Activated CD4-positive, CD25-positive, alpha-beta regulatory T cell treated with anti-CD3 and anti-CD28 coated beads, Interleukin-2, amount 50 U/mL, for 72 hours (primary cell): ENCODE results near the gene AIFM2.
"Not testable (repeated sequence)": the region's sequence is repeated elsewhere in the genome, so short reads cannot be mapped to it uniquely, and the experiment has no call there.

Source experiments
- DNase-seq: peaks from one replicate; pipeline ENCODE4 v3.0.0; 2021

The AIFM2 gene

GRCh38 chr10:70132098-70133029 lies at the start of gene AIFM2:
Gene AIFM2, minus strand, starts transcription at chr10:70132825. Its CDS starts 8,741 bp downstream, at chr10:70124084.
- peak; percentile 61 for DNase-seq

DNA sequence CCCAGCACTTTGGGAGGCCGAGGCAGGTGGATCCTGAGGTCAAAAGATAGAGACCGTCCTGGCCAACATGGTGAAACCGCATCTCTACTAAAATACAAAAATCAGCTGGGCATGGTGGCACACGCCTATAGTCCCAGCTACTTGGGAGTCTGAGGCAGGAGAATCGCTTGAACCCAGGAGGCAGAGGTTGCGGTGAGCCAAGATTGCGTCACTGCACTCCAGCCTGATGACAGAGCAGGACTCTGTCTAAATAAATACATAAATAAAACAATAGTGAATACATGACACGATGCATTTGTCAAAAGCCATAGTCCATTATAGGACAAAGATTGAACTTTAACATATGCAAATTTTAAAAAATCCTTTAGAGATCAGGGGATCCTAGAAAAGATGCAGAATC lies 46.6 kb upstream of the AIFM2 start:
- DNase-seq, result not testable (repeated sequence)

DNA sequence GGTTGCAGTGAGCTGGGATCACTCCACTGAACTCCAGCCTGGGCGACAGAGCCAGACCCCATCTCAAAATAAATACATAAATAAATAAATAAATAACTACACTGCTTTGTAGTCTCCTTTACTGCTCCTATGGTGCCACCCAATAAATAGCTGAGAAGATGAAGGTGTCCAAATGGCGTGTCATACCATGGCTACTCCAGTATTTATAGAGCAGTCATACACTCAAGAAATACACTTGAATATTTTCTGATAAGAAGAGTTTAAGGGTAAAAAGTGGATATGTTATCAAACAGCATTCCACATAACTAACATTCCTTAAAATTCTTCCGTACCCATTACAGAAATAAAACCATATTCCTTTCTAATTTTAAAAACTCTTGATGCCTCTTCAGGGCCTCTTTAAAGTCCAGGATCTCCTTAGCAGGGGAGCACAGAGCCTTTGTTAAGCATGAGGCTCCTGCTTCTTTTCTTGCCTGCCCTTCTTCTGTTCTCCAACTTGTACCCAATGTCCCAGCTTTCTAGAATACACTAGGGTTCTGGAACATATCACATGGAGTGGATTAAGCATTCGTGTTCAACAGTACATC lies 45.6 kb upstream of the AIFM2 start:
- no peak for DNase-seq

- DNase-seq, result no peak
Measured at GRCh38 chr10:70176441-70176840, 43.8 kb upstream of the AIFM2 start.

GRCh38 chr10:70175516-70175915 lies 42.9 kb upstream of the AIFM2 start:
- DNase-seq, result no peak

DNA sequence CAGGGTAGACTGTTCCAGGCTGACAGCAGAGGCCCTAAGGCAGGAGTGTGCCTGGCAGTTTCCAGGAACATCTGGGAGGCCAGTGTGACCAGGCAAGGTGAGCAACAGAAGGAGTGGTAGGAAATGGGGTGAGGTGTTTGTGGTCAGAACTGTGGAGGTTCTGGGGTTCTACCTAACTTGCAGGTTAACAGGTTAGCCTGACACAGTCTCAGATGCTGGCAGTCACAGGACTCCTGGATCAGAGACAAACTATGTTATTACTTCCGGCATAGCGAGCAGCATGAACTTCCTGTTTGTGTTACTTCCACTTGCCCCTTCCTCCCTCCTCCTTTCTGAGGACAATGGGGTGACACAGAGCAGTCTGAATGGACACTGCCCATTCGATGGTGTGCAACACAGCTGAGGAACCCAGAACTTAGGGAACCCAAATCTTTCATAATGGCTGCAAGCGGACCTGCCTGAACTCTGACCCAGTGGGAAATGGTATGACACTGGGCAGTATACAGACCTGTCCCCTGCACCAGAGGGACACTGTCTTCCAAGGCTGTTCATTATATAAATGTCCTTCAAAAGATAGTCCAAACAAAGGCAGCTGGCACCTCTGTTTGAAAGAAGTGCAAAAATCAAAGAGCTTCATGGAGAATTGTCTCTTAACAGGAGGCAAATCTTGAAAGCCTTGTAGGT lies 41.6 kb upstream of the AIFM2 start:
- peak; percentile 38 for DNase-seq

- peak; percentile 31 for DNase-seq
Measured at GRCh38 chr10:70169649-70170364, 37.2 kb upstream of the AIFM2 start.

GRCh38 chr10:70169011-70169410 lies 36.4 kb upstream of the AIFM2 start:
- no peak for DNase-seq

GRCh38 chr10:70167246-70167645 lies 34.6 kb upstream of the AIFM2 start:
- no peak for DNase-seq

GRCh38 chr10:70166394-70166793 lies 33.8 kb upstream of the AIFM2 start:
- no peak for DNase-seq

- DNase-seq, result no peak
Measured at GRCh38 chr10:70164163-70164562, 31.5 kb upstream of the AIFM2 start.

- no peak for DNase-seq
Measured at GRCh38 chr10:70163448-70163847, 30.8 kb upstream of the AIFM2 start.

DNA sequence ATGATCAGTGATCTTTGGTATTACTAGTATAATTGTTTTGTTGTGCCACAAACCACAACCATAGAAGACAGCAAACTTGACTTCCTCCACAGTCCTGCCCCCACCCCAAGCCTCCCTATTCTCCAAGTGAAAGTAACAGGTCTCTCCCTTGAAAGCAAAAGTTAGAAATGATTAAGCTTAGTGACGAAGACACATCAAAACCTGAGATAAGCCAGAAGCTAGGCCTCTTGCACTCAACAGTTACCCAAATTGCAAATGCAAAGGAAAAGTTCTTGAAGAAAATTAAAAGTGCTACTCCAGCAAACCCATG lies 30.2 kb upstream of the AIFM2 start:
- DNase-seq, result no peak

DNA sequence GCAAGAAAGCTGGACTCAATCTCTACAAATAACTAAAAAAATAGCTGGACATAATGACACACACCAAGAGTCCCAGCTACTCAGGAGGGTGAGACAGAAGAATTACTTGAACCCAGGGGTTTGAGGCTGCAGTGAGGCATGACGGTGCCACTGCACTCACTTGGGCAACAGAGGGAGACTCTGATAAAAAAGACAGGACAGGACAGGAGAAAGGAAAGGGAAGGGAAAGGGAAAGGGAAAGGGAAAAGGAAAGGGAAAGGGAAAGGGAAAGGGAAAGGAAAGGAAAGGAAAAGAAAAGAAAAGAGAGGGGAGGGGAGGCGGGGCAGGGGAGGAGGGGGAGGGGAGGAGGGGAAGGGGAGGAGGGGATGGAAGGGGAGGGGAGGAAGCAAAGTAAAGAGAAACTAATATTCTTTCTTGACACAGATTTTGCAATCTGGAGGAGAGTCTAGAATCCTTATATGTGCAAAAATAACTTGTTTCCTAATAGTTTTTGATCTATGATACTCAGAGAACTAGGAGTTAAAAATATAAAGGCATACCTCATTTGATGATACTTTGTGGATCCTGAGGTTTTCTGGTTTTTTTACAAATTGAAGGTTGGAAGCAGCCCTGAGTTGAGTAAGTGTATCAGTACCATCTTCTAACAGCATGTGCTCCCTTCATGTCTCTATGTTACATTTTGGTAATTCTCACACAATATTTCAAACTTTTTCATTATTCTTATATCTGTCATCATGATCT lies 29.7 kb upstream of the AIFM2 start:
- DNase-seq, result no peak

DNA sequence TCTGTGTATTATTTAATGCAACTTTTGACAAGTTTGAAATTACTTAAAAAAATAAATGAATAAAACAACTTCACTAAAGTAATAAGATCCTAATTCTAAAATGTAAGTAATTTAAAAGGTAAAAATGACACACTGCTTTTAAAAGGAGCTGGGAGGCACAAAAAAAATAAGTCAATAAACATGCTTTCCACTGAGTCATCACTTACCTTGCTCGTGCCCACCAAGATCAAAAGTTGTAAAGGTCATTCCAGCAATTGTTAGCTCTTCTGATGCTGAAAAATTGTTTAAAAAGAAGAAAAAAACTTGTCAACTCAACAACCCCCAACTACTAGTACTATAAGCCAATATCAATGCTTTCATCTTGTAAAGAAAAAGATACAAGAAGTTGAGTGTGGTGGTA lies 28.2 kb upstream of the AIFM2 start:
- no peak for DNase-seq

DNA sequence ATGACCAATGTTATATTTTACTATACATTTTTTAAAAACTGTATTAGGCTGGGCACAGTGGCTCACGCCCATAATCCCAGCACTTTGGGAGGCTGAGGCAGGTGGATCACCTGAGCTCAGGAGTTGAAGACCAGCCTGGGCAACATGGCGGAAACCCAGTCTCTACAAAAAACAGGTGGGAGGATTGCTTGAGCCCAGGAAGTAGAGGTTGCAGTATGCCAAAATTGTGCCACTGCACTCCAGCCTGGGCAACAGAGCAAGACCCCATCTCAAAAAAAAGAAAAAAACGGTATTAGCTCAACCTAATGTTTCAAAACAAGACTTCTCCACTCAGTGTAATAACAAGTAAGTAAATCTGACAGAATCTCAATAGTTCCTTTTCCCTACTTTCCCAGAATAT lies 26.7 kb upstream of the AIFM2 start:
- not testable (repeated sequence) for DNase-seq

DNA sequence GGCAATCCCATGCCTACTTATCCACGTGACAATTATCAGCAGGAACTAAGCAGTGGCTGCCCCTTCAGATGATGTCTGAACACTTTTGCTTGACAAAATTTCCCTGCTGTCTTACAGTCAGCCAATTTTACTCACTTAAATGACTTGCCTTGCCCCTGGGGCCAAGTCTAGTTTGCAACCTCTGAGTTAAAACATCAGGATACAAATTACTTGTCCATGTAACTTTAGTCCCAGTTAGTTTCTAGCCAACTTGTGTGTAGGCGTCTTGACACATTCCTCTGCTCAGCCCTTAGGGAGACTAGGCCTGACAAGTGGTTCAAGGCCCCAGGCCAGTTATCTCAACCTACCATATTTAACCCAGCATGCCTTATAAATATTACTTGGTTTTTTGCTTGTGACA lies 25.5 kb upstream of the AIFM2 start:
- no peak for DNase-seq

DNA sequence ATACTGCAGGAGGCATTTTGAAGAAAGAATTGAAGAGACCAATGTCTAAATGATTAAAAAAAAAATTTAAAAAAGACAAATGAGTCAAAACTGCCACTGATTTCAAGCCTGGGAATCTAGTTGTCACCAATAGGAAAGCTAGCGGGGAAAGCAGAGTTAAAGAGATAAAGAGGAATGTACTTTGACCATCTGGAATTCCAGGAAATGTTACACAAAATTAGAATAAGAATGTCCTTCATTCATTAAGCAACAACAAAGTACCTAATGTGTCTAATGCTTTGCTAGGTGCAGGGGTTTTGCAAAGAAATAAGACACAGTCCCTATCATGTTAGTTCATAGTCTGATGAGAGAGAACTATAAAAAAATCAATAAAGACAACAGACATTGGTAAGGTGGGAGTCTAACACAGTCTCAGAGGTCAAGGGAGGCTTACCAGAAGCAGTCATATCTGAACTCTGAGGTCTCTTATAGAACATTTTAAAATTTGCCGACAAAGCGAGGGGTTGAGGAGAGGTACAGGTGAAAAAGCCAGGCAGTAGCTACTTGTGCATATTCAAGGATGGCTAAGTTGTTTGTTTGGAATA lies 22.7 kb upstream of the AIFM2 start:
- DNase-seq, result no peak

GRCh38 chr10:70148516-70148915 lies 15.9 kb upstream of the AIFM2 start:
- no peak for DNase-seq

- DNase-seq, result no peak
Measured at GRCh38 chr10:70147259-70147625, 14.6 kb upstream of the AIFM2 start.

- peak; percentile 90 for DNase-seq
Measured at GRCh38 chr10:70146489-70147258, 14.0 kb upstream of the AIFM2 start, which contains the start of gene TYSND1. Gene TYSND1, minus strand, starts transcription at chr10:70146700. Its CDS starts 114 bp downstream, at chr10:70146586.
